HL-60 (cell line): Measurements from ENCODE around the gene ANXA2R.

Source experiments
- DNase-seq, 2 experiments: peaks; one replicate each; pipeline ENCODE4 v3.0.0-alpha.2; 2010 to 2020; ENCODE audit warnings: low read depth in 1 of 2, low spot score in 1 of 2
- H3K27ac ChIP-seq: fragments of 250-450 bp; sonication (Bioruptor Pico); replicated peaks from 2 replicates; pipeline ENCODE4 v1.5.1; 2020; ENCODE audit warnings: mild to moderate bottlenecking, moderate library complexity
- H3K27me3 ChIP-seq: fragments of 250-450 bp; sonication (Bioruptor Pico); 2 replicates; pipeline ENCODE4 v1.5.1; 2021; ENCODE audit warnings: mild to moderate bottlenecking, moderate library complexity; ENCODE audit not compliant: insufficient read depth, poor library complexity, severe bottlenecking
- H3K4me3 ChIP-seq: replicated peaks from 2 replicates; pipeline ENCODE4 v1.5.1; 2011; ENCODE audit warnings: mild to moderate bottlenecking, control low read depth, low read length; ENCODE audit not compliant: insufficient read depth
- CTCF ChIP-seq: IDR thresholded peaks from one replicate; pipeline ENCODE4 v1.5.1; 2011; ENCODE audit warnings: low read length, control low read depth, inconsistent platforms; ENCODE audit not compliant: insufficient read depth
- GABPA ChIP-seq: IDR thresholded peaks from 2 replicates; pipeline ENCODE4 v1.6.1; 2012; ENCODE audit warnings: low read depth
- POLR2AphosphoS5 ChIP-seq: IDR thresholded peaks from 2 replicates; pipeline ENCODE4 v1.6.1; 2012; ENCODE audit warnings: low read depth
- REST ChIP-seq: IDR thresholded peaks from 2 replicates; pipeline ENCODE4 v1.6.1; 2012; ENCODE audit warnings: low read depth; ENCODE audit not compliant: insufficient replicate concordance
- SPI1 ChIP-seq: IDR thresholded peaks from 2 replicates; pipeline ENCODE4 v1.6.1; 2012; ENCODE audit warnings: low read depth, mild to moderate bottlenecking, borderline replicate concordance

ANXA2R gene

GRCh38 chr5:42993516-42994245, 46.4 kb downstream of the ANXA2R start:
- TF ChIP-seq REST = no peak
- TF ChIP-seq POLR2AphosphoS5 = peak; percentile 45; the same call in 1 of the 2 replicates
- Histone ChIP-seq H3K27me3 (no peaks in the 10 kb centered on the region), H3K4me3 (peak overlapping the region; percentile 23), H3K27ac (peak overlapping the region; percentile 98)
- peak; percentile 59 to 76 for DNase-seq

GRCh38 chr5:42992088-42992879, 47.8 kb downstream of the ANXA2R start:
- peak; percentile 70 to 96 for DNase-seq
- peak overlapping the region; percentile 98 for H3K27ac ChIP-seq
- no peaks in the 10 kb centered on the region for H3K27me3 ChIP-seq
- TF ChIP-seq CTCF (no peak), POLR2AphosphoS5 (peak; percentile 96), REST (no peak), GABPA (peak; percentile 52)
- H3K4me3 ChIP-seq = peak overlapping the region; percentile 45

GRCh38 chr5:42991404-42992087, 48.6 kb downstream of the ANXA2R start:
- peak overlapping the region; percentile 45 for H3K4me3 ChIP-seq
- DNase-seq = no peak
- peak overlapping the region; percentile 98 for H3K27ac ChIP-seq
- H3K27me3 ChIP-seq = no peaks in the 10 kb centered on the region
- no peak for TF ChIP-seq GABPA
- no peak for TF ChIP-seq SPI1
- no peak for TF ChIP-seq POLR2AphosphoS5
- TF ChIP-seq CTCF = no peak
- no peak for TF ChIP-seq REST
